Ammon's horn (tissue), 1 donor: ENCODE results near the gene ARHGEF5.
"Not testable (repeated sequence)": the region's sequence is repeated elsewhere in the genome, so short reads cannot be mapped to it uniquely, and the experiment has no call there.

Experiments used
- DNase-seq: peaks from one replicate; pipeline ENCODE4 v3.0.0-alpha.2; 2016; ENCODE audit warnings: low spot score

The ARHGEF5 gene

GRCh38 chr7:144384071-144384470 is 28.9 kb downstream of the ARHGEF5 start:
- no peak for DNase-seq

GRCh38 chr7:144384555-144385245 is 29.5 kb downstream of the ARHGEF5 start:
- no peak for DNase-seq

- DNase-seq: no peak
These were observed 31.5 kb downstream of the ARHGEF5 start for GRCh38 chr7:144386741-144387140.

DNA sequence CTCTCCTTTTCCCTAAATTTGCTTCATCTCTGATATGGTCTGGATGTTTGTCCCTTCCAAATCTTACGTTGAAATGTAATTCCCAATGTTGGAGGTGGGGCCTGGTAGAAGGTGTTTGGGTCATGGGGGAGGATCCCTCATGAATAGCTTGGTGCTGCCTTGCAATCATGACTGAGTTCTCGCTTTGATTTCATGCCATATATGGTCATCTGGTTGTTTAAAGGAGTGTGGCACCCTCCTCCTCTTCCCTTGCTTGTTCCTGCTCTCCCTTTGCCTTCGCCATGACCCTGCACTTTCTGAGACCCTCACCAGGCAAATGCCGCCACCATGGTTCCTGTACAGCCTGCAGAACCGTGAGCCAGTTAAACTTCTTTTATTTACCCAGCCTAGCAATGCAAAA is 33.7 kb downstream of the ARHGEF5 start:
- DNase-seq: no peak

DNA sequence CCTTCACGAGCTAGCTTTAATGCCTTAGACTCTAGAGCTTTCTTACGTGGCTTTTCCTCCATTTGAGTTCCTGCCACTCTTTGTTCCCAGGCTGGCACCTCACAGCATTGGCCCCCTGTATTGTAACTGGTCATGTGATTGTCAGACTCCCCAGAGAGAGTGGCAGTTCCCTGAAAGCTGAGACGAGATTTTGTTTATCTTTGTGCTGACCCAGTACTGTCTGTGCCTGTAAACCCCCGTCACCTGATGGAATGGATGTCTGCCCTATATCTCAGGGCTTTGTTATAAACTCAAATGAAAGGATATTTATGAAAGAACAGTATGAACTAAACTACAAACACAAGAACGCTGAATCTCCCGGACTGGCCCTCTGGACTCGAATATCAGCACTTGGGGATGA is 35.3 kb downstream of the ARHGEF5 start:
- no peak for DNase-seq

DNA sequence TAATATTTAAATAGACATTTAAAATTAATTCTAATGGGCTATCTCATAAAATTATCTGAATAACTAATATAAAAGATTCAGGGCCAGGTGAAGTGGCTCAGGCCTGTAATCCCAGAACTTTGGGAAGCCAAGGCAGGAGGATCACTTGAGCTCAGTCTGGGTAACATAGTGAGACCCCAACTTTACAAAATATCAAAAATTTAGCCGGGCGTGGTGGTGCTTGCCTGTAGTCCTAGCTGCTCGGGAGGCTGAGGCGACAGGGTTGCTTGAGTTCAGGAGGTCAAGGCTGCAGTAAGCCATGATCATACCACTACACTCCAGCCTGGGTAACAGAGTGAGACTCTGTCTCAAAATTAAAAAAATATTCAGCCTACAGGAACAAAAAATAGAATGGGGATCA is 35.8 kb downstream of the ARHGEF5 start:
- DNase-seq: no peak

DNA sequence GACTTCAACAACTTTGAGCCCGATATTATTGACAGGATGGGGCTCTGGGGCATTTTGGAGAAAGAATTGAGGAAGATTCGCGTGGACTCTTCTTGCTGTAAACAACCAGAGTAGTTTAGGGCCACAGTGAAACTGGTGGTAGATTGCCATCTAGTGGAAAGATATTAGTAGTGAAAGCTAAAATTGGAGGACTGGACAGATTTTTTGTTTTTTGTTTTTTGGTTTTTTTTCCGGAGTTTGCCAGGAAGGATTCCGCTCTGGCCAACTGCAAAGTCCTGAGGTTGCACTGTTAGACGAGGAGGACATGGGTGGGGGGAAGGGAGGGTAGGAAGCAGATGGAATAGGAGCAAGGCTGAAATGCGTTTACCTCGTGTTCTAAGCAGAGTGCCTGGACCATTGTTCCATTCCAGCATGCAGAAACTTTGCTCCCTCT is 36.6 kb downstream of the ARHGEF5 start:
- DNase-seq: peak; percentile 73

DNA sequence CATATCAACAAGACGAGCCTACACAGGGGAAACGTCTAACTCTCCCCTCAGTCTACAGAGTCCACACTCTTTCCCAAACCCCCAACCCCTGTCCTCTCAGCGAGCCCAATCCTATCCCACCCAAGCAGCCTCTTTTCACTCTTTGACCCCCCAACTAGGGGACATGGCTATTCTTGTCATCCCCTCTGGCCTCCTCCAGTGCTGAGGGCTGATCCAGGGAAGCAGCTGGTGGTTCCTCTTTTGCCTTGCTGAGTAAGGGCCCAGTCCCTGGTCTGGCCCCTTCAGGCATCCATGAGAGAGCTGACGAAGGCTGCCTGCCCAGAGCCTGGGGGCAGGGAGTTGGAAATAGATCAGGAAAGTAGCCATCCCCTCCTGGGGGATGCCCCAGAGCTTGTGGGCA is 41.9 kb downstream of the ARHGEF5 start:
- no peak for DNase-seq

- DNase-seq: no peak
These were observed 43.1 kb downstream of the ARHGEF5 start for GRCh38 chr7:144398291-144398690.

GRCh38 chr7:144398911-144399310 is 43.7 kb downstream of the ARHGEF5 start:
- DNase-seq: no peak

DNA sequence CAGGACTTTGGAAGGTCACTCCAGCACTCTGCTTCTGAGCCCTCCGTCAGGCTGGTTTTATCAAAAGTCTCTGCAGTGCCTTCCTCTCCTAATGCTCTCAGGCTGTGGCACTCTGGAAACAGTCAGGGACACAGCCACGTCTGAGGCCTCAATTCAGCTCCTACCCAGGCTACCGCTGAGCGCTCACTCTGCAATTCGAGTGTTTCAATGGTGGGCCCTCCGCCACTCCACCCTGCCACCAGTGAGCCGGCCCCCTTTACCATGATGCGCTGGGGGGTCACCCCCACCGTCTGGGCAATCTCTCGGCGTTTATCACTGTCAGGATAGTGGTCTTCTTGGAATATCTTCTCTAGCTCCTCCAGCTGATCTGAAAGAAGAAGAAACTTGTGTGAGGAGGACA is 44.7 kb downstream of the ARHGEF5 start:
- no peak for DNase-seq

DNA sequence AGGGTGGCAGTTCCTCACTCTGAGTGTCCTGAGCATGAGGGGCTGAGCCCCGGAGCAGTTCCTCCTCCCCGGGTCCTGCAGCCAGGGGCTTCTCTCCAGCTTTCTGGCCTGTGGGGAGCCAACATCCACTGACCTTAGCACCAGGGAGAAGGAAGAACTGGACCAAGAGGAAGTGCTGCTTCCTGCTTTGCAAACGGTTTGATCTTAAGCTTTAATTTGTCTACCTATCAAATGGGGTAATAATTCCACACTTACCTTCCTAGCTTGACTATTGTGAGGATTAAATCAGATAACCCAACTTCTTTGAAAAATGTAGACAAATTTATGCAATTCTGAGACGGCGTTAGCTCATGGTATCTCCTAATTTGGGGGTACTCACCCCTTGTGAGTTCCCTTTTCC is 46.3 kb downstream of the ARHGEF5 start:
- DNase-seq: no peak

DNA sequence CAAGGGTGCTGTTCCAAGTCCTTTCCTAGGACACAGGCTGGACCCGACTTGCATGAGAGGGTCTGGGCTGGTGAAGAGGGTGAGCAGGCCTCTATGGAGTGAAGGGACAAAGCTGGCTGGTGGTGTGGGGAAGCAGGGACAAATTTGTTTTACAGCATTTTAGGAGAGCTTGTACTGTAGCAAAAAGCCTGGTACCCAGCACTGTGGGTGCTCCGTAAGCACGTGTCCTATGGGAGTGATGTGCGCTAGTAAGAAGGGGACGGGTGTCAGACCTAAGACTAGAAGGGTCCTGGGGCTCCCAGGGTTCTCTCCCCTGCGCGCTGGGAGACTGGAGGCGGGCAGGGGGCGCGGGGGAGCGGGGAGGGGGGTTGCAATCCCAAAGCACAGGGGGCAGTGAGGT is 47.9 kb downstream of the ARHGEF5 start:
- DNase-seq: no peak

GRCh38 chr7:144403649-144404061 is 48.5 kb downstream of the ARHGEF5 start, which contains the start of gene NOBOX:
Gene NOBOX, minus strand, starts transcription at chr7:144403693.
- DNase-seq: no peak

DNA sequence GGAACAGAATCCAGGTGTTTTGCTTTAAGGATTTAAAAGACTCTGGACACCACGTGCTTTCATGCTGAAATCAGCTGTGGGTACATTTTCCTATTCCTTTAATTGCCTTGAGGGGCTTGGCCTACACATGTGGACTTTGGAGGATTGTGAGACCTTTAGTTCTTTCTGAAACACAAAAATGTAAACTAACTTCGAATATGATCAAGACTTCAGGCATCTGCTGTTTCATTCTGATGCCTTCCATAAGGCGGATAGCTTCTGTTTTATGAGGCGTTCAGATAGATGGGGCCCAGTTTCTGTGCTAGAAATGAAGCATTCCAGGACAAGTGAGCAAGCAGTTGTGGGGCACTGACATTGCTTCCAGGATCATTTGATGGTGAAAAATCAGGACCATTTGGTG is 49.7 kb downstream of the ARHGEF5 start:
- no peak for DNase-seq

- no peak for DNase-seq
These were observed 52.2 kb downstream of the ARHGEF5 start for GRCh38 chr7:144407266-144407931.

DNA sequence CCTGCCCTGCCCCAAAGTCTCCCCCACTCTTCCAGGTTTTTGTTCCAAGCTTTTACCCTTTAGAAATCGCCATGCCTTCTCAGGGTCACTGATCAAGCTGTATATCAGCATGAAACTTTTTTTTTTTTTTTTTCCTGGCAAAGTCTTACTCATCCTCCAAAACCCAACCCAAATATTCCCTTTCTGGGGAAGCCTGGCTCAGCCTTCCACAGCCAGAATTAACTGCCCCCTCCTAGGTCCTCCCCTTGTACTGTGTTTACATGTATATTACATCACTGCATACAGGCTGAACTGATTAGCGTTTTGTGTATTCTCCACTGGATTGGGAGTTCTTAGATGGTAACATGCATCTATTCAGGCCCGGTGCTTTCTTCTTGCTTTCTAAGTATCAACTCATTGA is 52.9 kb downstream of the ARHGEF5 start:
- no peak for DNase-seq

DNA sequence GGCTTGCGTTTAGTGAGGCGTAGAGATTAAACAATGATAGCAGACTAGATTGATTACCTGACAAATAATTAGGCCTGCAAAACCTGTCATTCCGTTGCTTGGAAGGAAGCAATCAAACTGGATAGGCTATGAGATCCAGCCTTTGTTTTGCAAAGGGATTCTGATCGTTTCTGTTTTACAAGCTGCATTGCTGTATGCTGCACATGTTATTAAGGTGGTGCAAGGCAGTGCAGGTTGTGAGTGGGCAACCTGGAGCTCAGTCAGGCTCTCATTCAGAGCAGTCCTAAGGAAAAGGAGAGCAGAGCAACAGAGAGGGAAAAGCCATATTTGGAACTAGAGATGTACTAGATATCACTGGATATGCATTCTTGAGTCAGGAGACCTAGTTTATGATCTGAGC is 55.2 kb downstream of the ARHGEF5 start:
- DNase-seq: no peak

GRCh38 chr7:144414815-144415214 is 59.6 kb downstream of the ARHGEF5 start:
- no peak for DNase-seq

DNA sequence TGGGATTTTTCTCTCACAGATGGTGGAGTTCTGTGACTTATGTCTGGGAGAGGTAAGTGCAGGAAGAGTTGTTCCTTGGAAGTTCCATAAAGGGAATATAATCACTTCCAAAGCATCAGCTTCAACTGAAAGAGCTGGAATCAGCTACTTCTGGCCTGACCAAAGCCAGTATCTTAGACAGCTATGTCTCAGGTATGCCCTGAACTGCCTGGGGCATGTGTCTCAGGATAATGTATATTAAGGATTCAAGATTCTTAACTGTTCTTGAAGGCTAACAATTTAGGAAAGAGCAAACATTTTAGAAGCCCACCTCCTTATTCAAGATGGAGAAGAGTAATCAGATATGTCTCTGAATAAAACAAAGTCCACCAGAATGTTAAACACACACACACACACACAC is 60.7 kb downstream of the ARHGEF5 start:
- no peak for DNase-seq

DNA sequence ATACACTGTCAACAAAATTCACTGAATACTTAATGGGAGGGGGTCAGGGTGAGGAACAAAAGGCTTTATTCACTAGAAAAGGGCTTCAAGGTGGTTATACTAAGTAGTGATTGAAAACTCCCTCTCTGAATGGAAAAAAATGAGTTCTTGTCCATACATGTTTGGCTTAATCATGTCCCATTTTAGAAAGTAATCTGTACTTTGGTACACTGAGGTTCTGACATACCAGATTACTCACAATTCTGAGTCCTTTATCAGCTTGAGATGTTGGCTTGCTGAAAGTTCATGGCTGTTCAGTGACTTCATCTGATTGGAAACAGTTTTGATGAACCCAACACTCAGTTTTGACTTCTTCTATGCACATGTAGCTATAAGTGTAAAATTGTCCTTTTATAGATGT is 61.1 kb downstream of the ARHGEF5 start:
- DNase-seq: no peak

- not testable (repeated sequence) for DNase-seq
These were observed 63.7 kb downstream of the ARHGEF5 start for GRCh38 chr7:144418931-144419330.

DNA sequence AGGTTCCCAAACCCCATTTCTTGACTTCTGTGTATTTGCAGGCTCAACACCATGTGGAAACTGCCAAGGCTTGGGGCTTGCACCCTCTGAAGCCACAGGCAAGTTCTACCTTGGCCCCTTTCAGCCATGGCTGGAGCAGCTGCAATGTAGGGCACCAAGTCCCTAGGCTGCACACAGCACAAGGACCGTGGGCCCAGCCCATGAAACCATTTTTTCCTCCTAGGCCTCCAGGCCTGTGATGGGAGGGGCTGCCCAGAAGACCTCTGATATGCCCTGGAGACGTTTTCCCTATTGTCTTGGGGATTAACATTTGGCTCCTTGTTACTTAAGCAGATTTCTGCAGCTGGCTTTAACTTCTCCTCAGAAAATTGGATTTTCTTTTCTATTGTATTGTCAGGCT is 72.3 kb downstream of the ARHGEF5 start:
- not testable (repeated sequence) for DNase-seq

GRCh38 chr7:144428431-144428830 is 73.2 kb downstream of the ARHGEF5 start:
- no peak for DNase-seq
